ENCODE results near the gene OR51E1. TPM values are rescaled to one million over a fixed set of nuclear protein-coding genes. Genes with fewer than 3 reads are reported as not detected.

The OR51E1 gene
- total and polyA plus RNA-seq, 10 of the 15 experiments (the other 5 are each of a cell fraction or from before 2014, with no cell fraction given): not detected

DNA sequence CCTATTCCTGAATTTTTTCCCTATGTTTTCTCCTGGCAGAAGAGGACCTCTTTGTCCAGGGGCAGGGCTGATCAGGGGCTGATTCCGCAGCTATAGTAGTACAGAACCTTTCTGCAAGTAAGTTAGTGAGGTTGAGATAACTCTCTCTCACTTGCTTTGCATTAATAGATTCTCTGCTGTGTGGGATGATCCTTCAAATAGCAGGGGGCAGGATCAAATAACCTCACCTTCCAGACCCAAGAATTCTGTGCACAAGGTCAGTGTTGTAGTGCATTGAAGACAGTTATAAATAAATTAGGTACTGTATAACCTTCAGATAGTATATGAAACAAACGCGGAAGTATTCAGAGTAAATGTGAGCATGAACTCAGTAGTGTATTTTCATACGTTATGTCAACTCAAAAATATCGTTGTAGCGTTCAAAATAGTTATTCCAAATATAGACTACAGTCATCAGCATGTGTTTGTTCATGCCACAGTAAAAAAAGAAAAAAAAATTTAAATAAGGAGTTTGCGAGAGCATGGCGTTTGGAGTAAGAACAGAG lies 61.1 kb downstream of the OR51E1 start:
- H2AFZ ChIP-seq (ENCODE audit: control insufficient read depth, low read depth, low read length): no peak overlapping the region
- in situ Hi-C loops (cut with MboI): no loop called here

More for the DNA sequence above, 61.1 kb downstream of the OR51E1 start:
- Histone ChIP-seq H4K20me1 (ENCODE audit: control insufficient read depth, insufficient read depth) (no peaks in the 10 kb centered on the region), H3K27ac (ENCODE audit: control insufficient read depth, insufficient read depth) (no peak overlapping the region), H3K4me1 (ENCODE audit: control insufficient read depth, insufficient read depth, low read length) (no peaks in the 10 kb centered on the region; the same call in 1 of the 2 replicates), H3K36me3 (ENCODE audit: control insufficient read depth in 2 of 2, insufficient read depth in 2 of 2, low read length in 1 of 2) (no peaks in the 10 kb centered on the region), H3K9ac (ENCODE audit: control insufficient read depth, insufficient read depth, low read length) (no peak overlapping the region), H3K9me3 (replicated peaks; ENCODE audit: control insufficient read depth, insufficient read depth, low read length) (no peaks in the 10 kb centered on the region), H3K4me2 (ENCODE audit: control insufficient read depth, insufficient read depth) (no peak overlapping the region), H3K4me3 (no peak overlapping the region), H3K79me2 (ENCODE audit: control insufficient read depth, insufficient read depth, low read length) (no peaks in the 10 kb centered on the region), H3K27me3 (replicated peaks in 1 of 2; ENCODE audit: control insufficient read depth in 2 of 2, insufficient read depth in 2 of 2, low read length in 1 of 2) (no peaks in the 10 kb centered on the region; a peak in 1 of 4 replicates)
- 65% methylated on average over 8 of the region's 8 CpGs for WGBS (ENCODE audit: insufficient coverage, insufficient replicate concordance, low lambda C conversion rate, missing lambda C conversion rate)
- ChIA-PET RAD21 (ENCODE audit: unreplicated experiment) (no interaction called here), POLR2A (no interaction called here), SMC1A (ENCODE audit: uncharacterized antibody, unreplicated experiment) (interaction anchor here (0.6 to 1.3 kb wide), 3 partner anchors 18 to 504 kb away, joined by 3 read pairs; no protein-coding TSS in a partner anchor), CTCF (interaction anchor here (1.2 kb wide), 1 partner anchor 12 kb away, joined by 5 read pairs; no protein-coding TSS in a partner anchor)
- intact Hi-C loops (cut with micrococcal nuclease; ENCODE audit: unreplicated experiment): loop anchor here (5.0 kb wide), 2 partner anchors 32 to 47 kb away; no protein-coding TSS in a partner anchor
- DNase-seq (ENCODE audit: low read depth, low spot score) (no peak), ATAC-seq (no peak), FAIRE-seq (no peak)
- TF ChIP-seq BCL11A (IDR thresholded peaks at IDR 0.05; ENCODE audit: low read depth, low read length) (no peak), SIX5 (IDR thresholded peaks at IDR 0.05; ENCODE audit: low read depth, low read length, severe bottlenecking) (no peak), BRCA1 (IDR thresholded peaks at IDR 0.05; ENCODE audit: low read depth, low read length) (no peak), RBBP5 (conservative IDR thresholded peaks at IDR 0.05) (no peak)
- TF ChIP-seq, protein P1, sequence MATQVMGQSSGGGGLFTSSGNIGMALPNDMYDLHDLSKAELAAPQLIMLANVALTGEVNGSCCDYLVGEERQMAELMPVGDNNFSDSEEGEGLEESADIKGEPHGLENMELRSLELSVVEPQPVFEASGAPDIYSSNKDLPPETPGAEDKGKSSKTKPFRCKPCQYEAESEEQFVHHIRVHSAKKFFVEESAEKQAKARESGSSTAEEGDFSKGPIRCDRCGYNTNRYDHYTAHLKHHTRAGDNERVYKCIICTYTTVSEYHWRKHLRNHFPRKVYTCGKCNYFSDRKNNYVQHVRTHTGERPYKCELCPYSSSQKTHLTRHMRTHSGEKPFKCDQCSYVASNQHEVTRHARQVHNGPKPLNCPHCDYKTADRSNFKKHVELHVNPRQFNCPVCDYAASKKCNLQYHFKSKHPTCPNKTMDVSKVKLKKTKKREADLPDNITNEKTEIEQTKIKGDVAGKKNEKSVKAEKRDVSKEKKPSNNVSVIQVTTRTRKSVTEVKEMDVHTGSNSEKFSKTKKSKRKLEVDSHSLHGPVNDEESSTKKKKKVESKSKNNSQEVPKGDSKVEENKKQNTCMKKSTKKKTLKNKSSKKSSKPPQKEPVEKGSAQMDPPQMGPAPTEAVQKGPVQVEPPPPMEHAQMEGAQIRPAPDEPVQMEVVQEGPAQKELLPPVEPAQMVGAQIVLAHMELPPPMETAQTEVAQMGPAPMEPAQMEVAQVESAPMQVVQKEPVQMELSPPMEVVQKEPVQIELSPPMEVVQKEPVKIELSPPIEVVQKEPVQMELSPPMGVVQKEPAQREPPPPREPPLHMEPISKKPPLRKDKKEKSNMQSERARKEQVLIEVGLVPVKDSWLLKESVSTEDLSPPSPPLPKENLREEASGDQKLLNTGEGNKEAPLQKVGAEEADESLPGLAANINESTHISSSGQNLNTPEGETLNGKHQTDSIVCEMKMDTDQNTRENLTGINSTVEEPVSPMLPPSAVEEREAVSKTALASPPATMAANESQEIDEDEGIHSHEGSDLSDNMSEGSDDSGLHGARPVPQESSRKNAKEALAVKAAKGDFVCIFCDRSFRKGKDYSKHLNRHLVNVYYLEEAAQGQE (IDR thresholded peaks at IDR 0.05; ENCODE audit: low read depth, low read length): no peak
- TF ChIP-seq, protein P2, sequence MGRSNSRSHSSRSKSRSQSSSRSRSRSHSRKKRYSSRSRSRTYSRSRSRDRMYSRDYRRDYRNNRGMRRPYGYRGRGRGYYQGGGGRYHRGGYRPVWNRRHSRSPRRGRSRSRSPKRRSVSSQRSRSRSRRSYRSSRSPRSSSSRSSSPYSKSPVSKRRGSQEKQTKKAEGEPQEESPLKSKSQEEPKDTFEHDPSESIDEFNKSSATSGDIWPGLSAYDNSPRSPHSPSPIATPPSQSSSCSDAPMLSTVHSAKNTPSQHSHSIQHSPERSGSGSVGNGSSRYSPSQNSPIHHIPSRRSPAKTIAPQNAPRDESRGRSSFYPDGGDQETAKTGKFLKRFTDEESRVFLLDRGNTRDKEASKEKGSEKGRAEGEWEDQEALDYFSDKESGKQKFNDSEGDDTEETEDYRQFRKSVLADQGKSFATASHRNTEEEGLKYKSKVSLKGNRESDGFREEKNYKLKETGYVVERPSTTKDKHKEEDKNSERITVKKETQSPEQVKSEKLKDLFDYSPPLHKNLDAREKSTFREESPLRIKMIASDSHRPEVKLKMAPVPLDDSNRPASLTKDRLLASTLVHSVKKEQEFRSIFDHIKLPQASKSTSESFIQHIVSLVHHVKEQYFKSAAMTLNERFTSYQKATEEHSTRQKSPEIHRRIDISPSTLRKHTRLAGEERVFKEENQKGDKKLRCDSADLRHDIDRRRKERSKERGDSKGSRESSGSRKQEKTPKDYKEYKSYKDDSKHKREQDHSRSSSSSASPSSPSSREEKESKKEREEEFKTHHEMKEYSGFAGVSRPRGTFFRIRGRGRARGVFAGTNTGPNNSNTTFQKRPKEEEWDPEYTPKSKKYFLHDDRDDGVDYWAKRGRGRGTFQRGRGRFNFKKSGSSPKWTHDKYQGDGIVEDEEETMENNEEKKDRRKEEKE (IDR thresholded peaks at IDR 0.05): no peak
- BruUV-seq (replicated peaks): no TSS peak

Other genes starting within 250 kb of the OR51E1 start
Only the 7 nearest of the 14 such genes appear.
- gene OR52M1, start 98.8 kb upstream of the OR51E1 start, total RNA-seq (2014; rRNA removed): not detected in 2 replicates
- not detected in 2 replicates for gene OR52M1, start 98.8 kb upstream of the OR51E1 start, total RNA-seq (2014; rRNA removed; fragmentation: Illumina TruSeq; extraction: Trizol)
- not detected in 2 replicates for gene OR52M1, start 98.8 kb upstream of the OR51E1 start, total RNA-seq (2021)
- gene OR52M1, start 98.8 kb upstream of the OR51E1 start, polyA plus RNA-seq (2011; rRNA removed): not detected in 2 replicates
- not detected in 2 replicates for gene OR52M1, start 98.8 kb upstream of the OR51E1 start, polyA plus RNA-seq (2014; fragmentation: Illumina TruSeq; extraction: Trizol)
- gene OR52M1, start 98.8 kb upstream of the OR51E1 start, polyA plus RNA-seq (2014; fragmentation: Nextera tagmentation; extraction: Ambion mirVana): not detected
- gene OR52M1, start 98.8 kb upstream of the OR51E1 start, polyA plus RNA-seq (2014; rRNA removed): not detected in 2 replicates
- gene OR52M1, start 98.8 kb upstream of the OR51E1 start, polyA plus RNA-seq (2016; fragmentation: Nextera tagmentation; extraction: Ambion mirVana): not detected
- not detected in 2 replicates for gene OR52I2, start 62.2 kb upstream of the OR51E1 start, total RNA-seq (2014; rRNA removed)
- gene OR52I2, start 62.2 kb upstream of the OR51E1 start, total RNA-seq (2014; rRNA removed; fragmentation: Illumina TruSeq; extraction: Trizol): not detected in 2 replicates
- gene OR52I2, start 62.2 kb upstream of the OR51E1 start, total RNA-seq (2021): not detected in 2 replicates
- gene OR52I2, start 62.2 kb upstream of the OR51E1 start, polyA plus RNA-seq (2011; rRNA removed): not detected in 2 replicates
- not detected in 2 replicates for gene OR52I2, start 62.2 kb upstream of the OR51E1 start, polyA plus RNA-seq (2014; fragmentation: Illumina TruSeq; extraction: Trizol)
- gene OR52I2, start 62.2 kb upstream of the OR51E1 start, polyA plus RNA-seq (2014; fragmentation: Nextera tagmentation; extraction: Ambion mirVana): not detected
- gene OR52I2, start 62.2 kb upstream of the OR51E1 start, polyA plus RNA-seq (2014; rRNA removed): not detected in 2 replicates
- under 1 TPM; 0.04 to 0.05 TPM for gene OR52I2, start 62.2 kb upstream of the OR51E1 start, polyA plus RNA-seq (2016; fragmentation: Nextera tagmentation; extraction: Ambion mirVana)
- gene OR52I1, start 49.9 kb upstream of the OR51E1 start, total RNA-seq (2014; rRNA removed): not detected in 2 replicates
- gene OR52I1, start 49.9 kb upstream of the OR51E1 start, total RNA-seq (2014; rRNA removed; fragmentation: Illumina TruSeq; extraction: Trizol): not detected in 2 replicates
- gene OR52I1, start 49.9 kb upstream of the OR51E1 start, total RNA-seq (2021): not detected in 2 replicates
- gene OR52I1, start 49.9 kb upstream of the OR51E1 start, polyA plus RNA-seq (2011; rRNA removed): not detected in 2 replicates
- not detected in 2 replicates for gene OR52I1, start 49.9 kb upstream of the OR51E1 start, polyA plus RNA-seq (2014; fragmentation: Illumina TruSeq; extraction: Trizol)
- gene OR52I1, start 49.9 kb upstream of the OR51E1 start, polyA plus RNA-seq (2014; fragmentation: Nextera tagmentation; extraction: Ambion mirVana): not detected
- gene OR52I1, start 49.9 kb upstream of the OR51E1 start, polyA plus RNA-seq (2014; rRNA removed): not detected in 2 replicates
- not detected for gene OR52I1, start 49.9 kb upstream of the OR51E1 start, polyA plus RNA-seq (2016; fragmentation: Nextera tagmentation; extraction: Ambion mirVana)
- gene TRIM68, start 35.8 kb upstream of the OR51E1 start, total RNA-seq (2014; rRNA removed): 9.5 and 10.5 TPM in 2 replicates
- gene TRIM68, start 35.8 kb upstream of the OR51E1 start, total RNA-seq (2014; rRNA removed; fragmentation: Illumina TruSeq; extraction: Trizol): 7.0 and 7.6 TPM in 2 replicates
- 11.2 and 13.7 TPM in 2 replicates for gene TRIM68, start 35.8 kb upstream of the OR51E1 start, total RNA-seq (2021)
- gene TRIM68, start 35.8 kb upstream of the OR51E1 start, polyA plus RNA-seq (2011; rRNA removed): 4.8 and 7.0 TPM in 2 replicates
- 10.6 and 12.6 TPM in 2 replicates for gene TRIM68, start 35.8 kb upstream of the OR51E1 start, polyA plus RNA-seq (2014; fragmentation: Illumina TruSeq; extraction: Trizol)
- 1 to 10 TPM; 3.3 to 5.4 TPM for gene TRIM68, start 35.8 kb upstream of the OR51E1 start, polyA plus RNA-seq (2014; fragmentation: Nextera tagmentation; extraction: Ambion mirVana)
- 7.5 and 8.0 TPM in 2 replicates for gene TRIM68, start 35.8 kb upstream of the OR51E1 start, polyA plus RNA-seq (2014; rRNA removed)
- gene TRIM68, start 35.8 kb upstream of the OR51E1 start, polyA plus RNA-seq (2016; fragmentation: Nextera tagmentation; extraction: Ambion mirVana): 1 to 10 TPM; 8.9 to 9.2 TPM
- 0.06 TPM in 1 of 2 replicates, not detected in the other for gene OR51D1, start 6.5 kb upstream of the OR51E1 start, total RNA-seq (2014; rRNA removed)
- gene OR51D1, start 6.5 kb upstream of the OR51E1 start, total RNA-seq (2014; rRNA removed; fragmentation: Illumina TruSeq; extraction: Trizol): not detected in 2 replicates
- gene OR51D1, start 6.5 kb upstream of the OR51E1 start, total RNA-seq (2021): not detected in 2 replicates
- gene OR51D1, start 6.5 kb upstream of the OR51E1 start, polyA plus RNA-seq (2011; rRNA removed): not detected in 2 replicates
- not detected in 2 replicates for gene OR51D1, start 6.5 kb upstream of the OR51E1 start, polyA plus RNA-seq (2014; fragmentation: Illumina TruSeq; extraction: Trizol)
- not detected for gene OR51D1, start 6.5 kb upstream of the OR51E1 start, polyA plus RNA-seq (2014; fragmentation: Nextera tagmentation; extraction: Ambion mirVana)
- gene OR51D1, start 6.5 kb upstream of the OR51E1 start, polyA plus RNA-seq (2014; rRNA removed): 0.03 TPM in 1 of 2 replicates, not detected in the other
- gene OR51D1, start 6.5 kb upstream of the OR51E1 start, polyA plus RNA-seq (2016; fragmentation: Nextera tagmentation; extraction: Ambion mirVana): not detected
- gene OR51E2, start 53.9 kb downstream of the OR51E1 start, total RNA-seq (2014; rRNA removed): not detected in 2 replicates
- not detected in 2 replicates for gene OR51E2, start 53.9 kb downstream of the OR51E1 start, total RNA-seq (2014; rRNA removed; fragmentation: Illumina TruSeq; extraction: Trizol)
- gene OR51E2, start 53.9 kb downstream of the OR51E1 start, total RNA-seq (2021): not detected in 2 replicates
- not detected in 2 replicates for gene OR51E2, start 53.9 kb downstream of the OR51E1 start, polyA plus RNA-seq (2011; rRNA removed)
- gene OR51E2, start 53.9 kb downstream of the OR51E1 start, polyA plus RNA-seq (2014; fragmentation: Illumina TruSeq; extraction: Trizol): not detected in 2 replicates
- gene OR51E2, start 53.9 kb downstream of the OR51E1 start, polyA plus RNA-seq (2014; fragmentation: Nextera tagmentation; extraction: Ambion mirVana): not detected
- not detected in 2 replicates for gene OR51E2, start 53.9 kb downstream of the OR51E1 start, polyA plus RNA-seq (2014; rRNA removed)
- gene OR51E2, start 53.9 kb downstream of the OR51E1 start, polyA plus RNA-seq (2016; fragmentation: Nextera tagmentation; extraction: Ambion mirVana): not detected
- not detected in 2 replicates for gene MMP26, start 60.8 kb downstream of the OR51E1 start, total RNA-seq (2014; rRNA removed)
- not detected in 2 replicates for gene MMP26, start 60.8 kb downstream of the OR51E1 start, total RNA-seq (2014; rRNA removed; fragmentation: Illumina TruSeq; extraction: Trizol)
- gene MMP26, start 60.8 kb downstream of the OR51E1 start, total RNA-seq (2021): not detected in 2 replicates
- gene MMP26, start 60.8 kb downstream of the OR51E1 start, polyA plus RNA-seq (2011; rRNA removed): not detected in 2 replicates
- not detected in 2 replicates for gene MMP26, start 60.8 kb downstream of the OR51E1 start, polyA plus RNA-seq (2014; fragmentation: Illumina TruSeq; extraction: Trizol)
- gene MMP26, start 60.8 kb downstream of the OR51E1 start, polyA plus RNA-seq (2014; fragmentation: Nextera tagmentation; extraction: Ambion mirVana): not detected
- not detected in 2 replicates for gene MMP26, start 60.8 kb downstream of the OR51E1 start, polyA plus RNA-seq (2014; rRNA removed)
- gene MMP26, start 60.8 kb downstream of the OR51E1 start, polyA plus RNA-seq (2016; fragmentation: Nextera tagmentation; extraction: Ambion mirVana): not detected